ENCODE data around the gene BTF3. TPM values are rescaled to one million over a fixed set of nuclear protein-coding genes. Genes with fewer than 3 reads are reported as not detected.
A peak's percentile ranks its signal among the peaks of the same experiment; 100 is the strongest.

The BTF3 gene
- total RNA-seq, 1 donor from 2014 or later = 866 TPM

DNA sequence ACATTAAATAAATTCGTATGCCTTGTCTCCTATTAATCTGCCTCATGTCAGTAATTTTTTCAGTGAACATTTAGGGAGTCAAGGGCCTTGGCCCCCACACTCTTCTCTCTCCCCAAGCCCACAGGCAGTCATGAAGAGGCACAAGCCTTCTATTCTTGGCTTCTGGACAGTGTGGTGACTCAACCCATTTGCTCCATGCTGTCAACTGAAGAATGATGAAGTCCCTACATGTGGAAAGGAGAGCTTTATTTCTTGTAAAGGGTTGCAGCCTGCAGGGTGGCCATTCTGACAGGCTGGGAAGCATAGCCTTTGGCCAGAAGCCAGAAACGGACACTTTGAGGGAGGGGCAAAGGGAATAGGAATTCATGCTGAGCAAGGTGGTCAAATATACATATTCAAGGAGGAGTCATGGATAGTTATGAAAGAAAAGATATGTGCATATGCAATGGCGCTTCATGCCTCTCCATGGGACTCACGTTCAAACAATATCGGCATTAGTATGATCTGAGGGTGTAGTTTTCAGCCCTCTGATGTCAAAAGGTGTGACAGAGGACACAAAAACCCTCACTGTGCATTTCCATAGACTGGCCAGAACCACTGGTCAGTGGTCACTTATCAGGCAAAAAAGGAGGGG, 35.9 kb downstream of the BTF3 start:
- DNase-seq (ENCODE audit: low spot score) = no peak
- Mint-ChIP-seq H3K36me3 (ENCODE audit: low read depth, unreplicated experiment) (no peaks in the 10 kb centered on the region), H3K4me3 (ENCODE audit: unreplicated experiment) (no peak overlapping the region), H3K27ac (ENCODE audit: unreplicated experiment) (no peak overlapping the region), H3K9me3 (ENCODE audit: unreplicated experiment) (no peaks in the 10 kb centered on the region), H3K27me3 (ENCODE audit: unreplicated experiment) (no peaks in the 10 kb centered on the region), H3K4me1 (ENCODE audit: unreplicated experiment) (no peaks in the 10 kb centered on the region)
- TF ChIP-seq, protein P1, sequence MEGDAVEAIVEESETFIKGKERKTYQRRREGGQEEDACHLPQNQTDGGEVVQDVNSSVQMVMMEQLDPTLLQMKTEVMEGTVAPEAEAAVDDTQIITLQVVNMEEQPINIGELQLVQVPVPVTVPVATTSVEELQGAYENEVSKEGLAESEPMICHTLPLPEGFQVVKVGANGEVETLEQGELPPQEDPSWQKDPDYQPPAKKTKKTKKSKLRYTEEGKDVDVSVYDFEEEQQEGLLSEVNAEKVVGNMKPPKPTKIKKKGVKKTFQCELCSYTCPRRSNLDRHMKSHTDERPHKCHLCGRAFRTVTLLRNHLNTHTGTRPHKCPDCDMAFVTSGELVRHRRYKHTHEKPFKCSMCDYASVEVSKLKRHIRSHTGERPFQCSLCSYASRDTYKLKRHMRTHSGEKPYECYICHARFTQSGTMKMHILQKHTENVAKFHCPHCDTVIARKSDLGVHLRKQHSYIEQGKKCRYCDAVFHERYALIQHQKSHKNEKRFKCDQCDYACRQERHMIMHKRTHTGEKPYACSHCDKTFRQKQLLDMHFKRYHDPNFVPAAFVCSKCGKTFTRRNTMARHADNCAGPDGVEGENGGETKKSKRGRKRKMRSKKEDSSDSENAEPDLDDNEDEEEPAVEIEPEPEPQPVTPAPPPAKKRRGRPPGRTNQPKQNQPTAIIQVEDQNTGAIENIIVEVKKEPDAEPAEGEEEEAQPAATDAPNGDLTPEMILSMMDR (IDR thresholded peaks at IDR 0.05; ENCODE audit: unreplicated experiment) = no peak

DNA sequence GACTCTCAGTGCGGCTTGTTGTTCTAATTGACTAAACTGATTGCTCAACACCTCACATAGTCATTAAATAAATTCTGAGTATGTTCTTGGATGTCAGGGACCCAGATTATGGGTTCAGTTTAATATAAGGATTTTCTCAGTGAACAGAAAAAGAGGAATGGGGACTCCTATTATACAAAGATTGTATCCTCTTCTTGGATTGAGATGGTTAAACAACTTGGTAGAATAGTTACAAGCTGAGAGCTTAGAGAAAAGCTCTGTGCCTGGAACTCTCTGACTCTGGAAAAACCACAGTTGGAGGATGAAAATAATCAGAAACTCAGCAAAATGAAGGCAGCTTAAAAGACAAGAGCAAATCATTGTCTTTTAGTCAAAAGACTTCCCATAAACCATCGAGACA, 36.7 kb downstream of the BTF3 start:
- no peak overlapping the region for H3K27ac Mint-ChIP-seq (ENCODE audit: unreplicated experiment)
- TF ChIP-seq, protein P1 (IDR thresholded peaks at IDR 0.05; ENCODE audit: unreplicated experiment) = no peak
- no peaks in the 10 kb centered on the region for H3K36me3 Mint-ChIP-seq (ENCODE audit: low read depth, unreplicated experiment)
- H3K4me1 Mint-ChIP-seq (ENCODE audit: unreplicated experiment) = no peaks in the 10 kb centered on the region
- no peak for DNase-seq (ENCODE audit: low spot score)
- no peaks in the 10 kb centered on the region for H3K9me3 Mint-ChIP-seq (ENCODE audit: unreplicated experiment)
- H3K27me3 Mint-ChIP-seq (ENCODE audit: unreplicated experiment) = no peaks in the 10 kb centered on the region
- no peak overlapping the region for H3K4me3 Mint-ChIP-seq (ENCODE audit: unreplicated experiment)

DNA sequence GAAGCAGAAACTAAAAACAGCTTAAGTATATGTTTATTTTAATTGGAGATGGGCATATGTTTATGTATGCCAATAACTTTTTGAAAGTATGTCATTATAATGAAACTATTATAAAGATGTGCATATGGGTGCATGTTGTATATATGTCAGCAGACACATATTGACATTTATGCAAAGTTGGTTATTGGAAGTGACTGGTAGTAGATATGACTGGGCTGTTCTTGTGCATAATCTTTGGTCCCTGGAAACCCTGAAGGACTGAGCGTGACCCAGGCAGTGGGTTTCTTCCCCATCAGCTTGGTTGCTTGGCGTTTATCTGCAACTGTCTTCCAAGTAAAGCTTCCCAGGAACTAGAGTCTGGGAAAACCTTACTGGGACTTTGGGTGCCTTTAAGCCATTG, 41.5 kb downstream of the BTF3 start:
- no peak overlapping the region for H3K27ac Mint-ChIP-seq (ENCODE audit: unreplicated experiment)
- no peaks in the 10 kb centered on the region for H3K9me3 Mint-ChIP-seq (ENCODE audit: unreplicated experiment)
- no peaks in the 10 kb centered on the region for H3K36me3 Mint-ChIP-seq (ENCODE audit: low read depth, unreplicated experiment)
- H3K27me3 Mint-ChIP-seq (ENCODE audit: unreplicated experiment) = peaks cover 2% of the 10 kb centered on the region
- DNase-seq (ENCODE audit: low spot score) = no peak
- peaks cover 8% of the 10 kb centered on the region for H3K4me1 Mint-ChIP-seq (ENCODE audit: unreplicated experiment)
- TF ChIP-seq, protein P1 (IDR thresholded peaks at IDR 0.05; ENCODE audit: unreplicated experiment) = no peak
- H3K4me3 Mint-ChIP-seq (ENCODE audit: unreplicated experiment) = no peak overlapping the region

DNA sequence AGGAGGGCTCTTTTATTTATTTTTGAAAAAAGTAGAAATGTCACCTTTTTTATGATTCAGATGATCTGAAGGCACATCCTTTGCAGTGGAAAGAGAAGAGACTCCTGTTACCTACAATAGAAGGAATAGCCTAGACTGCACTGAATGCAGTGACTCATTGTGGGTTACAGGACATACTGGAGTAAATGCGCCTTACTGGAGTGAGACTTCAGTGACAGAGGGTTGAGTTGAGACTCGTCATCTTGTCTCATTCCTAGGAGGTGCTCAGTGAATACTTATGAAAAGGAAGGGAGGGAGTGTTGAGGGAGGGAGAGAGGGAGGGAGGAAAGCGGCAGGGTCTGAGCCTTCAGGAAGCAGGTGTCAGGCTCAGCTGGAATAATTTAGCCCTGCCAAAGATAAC, 42.0 kb downstream of the BTF3 start:
- Mint-ChIP-seq H3K9me3 (ENCODE audit: unreplicated experiment) (no peaks in the 10 kb centered on the region), H3K4me1 (ENCODE audit: unreplicated experiment) (peaks cover 8% of the 10 kb centered on the region), H3K36me3 (ENCODE audit: low read depth, unreplicated experiment) (no peaks in the 10 kb centered on the region), H3K27me3 (ENCODE audit: unreplicated experiment) (peaks cover 2% of the 10 kb centered on the region), H3K27ac (ENCODE audit: unreplicated experiment) (no peak overlapping the region), H3K4me3 (ENCODE audit: unreplicated experiment) (no peak overlapping the region)
- no peak for DNase-seq (ENCODE audit: low spot score)
- TF ChIP-seq, protein P1 (IDR thresholded peaks at IDR 0.05; ENCODE audit: unreplicated experiment) = no peak

DNA sequence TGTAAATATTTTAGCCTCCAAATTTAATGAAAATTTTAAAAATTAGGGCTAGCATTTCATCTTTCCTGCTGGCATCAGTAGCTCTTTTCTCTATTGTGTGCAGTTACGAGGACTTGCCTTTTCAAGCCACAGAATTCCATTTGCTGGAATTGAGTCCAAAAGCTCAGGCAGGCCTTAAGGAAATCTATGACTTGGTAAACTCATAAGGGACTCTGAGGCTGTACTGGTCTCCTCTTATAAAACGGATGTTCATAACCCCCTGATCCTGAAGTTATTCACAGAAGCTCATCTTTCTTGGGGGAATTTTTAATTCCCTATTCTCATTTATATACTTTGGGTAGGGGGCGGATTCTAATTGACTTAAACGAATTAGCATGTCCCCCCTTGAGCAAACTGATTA, 43.8 kb downstream of the BTF3 start:
- Mint-ChIP-seq H3K9me3 (ENCODE audit: unreplicated experiment) (no peaks in the 10 kb centered on the region), H3K4me1 (ENCODE audit: unreplicated experiment) (peaks cover 8% of the 10 kb centered on the region), H3K4me3 (ENCODE audit: unreplicated experiment) (peak overlapping the region; percentile 27), H3K27me3 (ENCODE audit: unreplicated experiment) (peaks cover 2% of the 10 kb centered on the region), H3K36me3 (ENCODE audit: low read depth, unreplicated experiment) (no peaks in the 10 kb centered on the region), H3K27ac (ENCODE audit: unreplicated experiment) (no peak overlapping the region)
- DNase-seq (ENCODE audit: low spot score) = no peak
- TF ChIP-seq, protein P1 (IDR thresholded peaks at IDR 0.05; ENCODE audit: unreplicated experiment) = no peak

Data from endothelial cell (in vitro differentiated cells).